GM23248 (cell line): Measurements from ENCODE around the gene HDAC8.
"Not testable (repeated sequence)": the region's sequence is repeated elsewhere in the genome, so short reads cannot be mapped to it uniquely, and the experiment has no call there.

Source experiments
- EZH2 ChIP-seq: fragments of 200-600 bp; sonication (generic); IDR thresholded peaks from 2 replicates; pipeline ENCODE4 v1.6.1; 2018; ENCODE audit warnings: antibody characterized with exemption, mild to moderate bottlenecking; ENCODE audit not compliant: insufficient read depth, poor library complexity, severe bottlenecking
- EZH2phosphoT487 ChIP-seq: fragments of 200-600 bp; sonication (generic); IDR thresholded peaks from 2 replicates; pipeline ENCODE4 v1.6.1; 2018; ENCODE audit warnings: antibody characterized with exemption, moderate library complexity, mild to moderate bottlenecking, low read depth; ENCODE audit not compliant: insufficient read depth

DNA sequence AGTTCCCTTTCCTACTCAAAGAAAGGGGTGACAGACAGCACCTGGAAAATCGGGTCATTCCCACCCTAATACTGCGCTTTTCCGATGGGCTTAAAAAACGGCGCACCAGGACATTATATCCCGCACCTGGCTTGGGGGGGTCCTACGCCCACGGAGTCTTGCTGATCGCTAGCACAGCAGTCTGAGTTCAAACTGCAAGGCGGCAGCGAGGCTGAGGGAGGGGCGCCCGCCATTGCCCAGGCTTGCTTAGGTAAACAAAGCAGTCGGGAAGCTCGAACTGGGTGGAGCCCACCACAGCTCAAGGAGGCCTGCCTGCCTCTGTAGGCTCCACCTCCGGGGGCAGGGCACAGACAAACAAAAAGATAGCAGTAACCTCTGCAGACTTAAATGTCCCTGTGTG lies 131.9 kb downstream of the HDAC8 start:
- not testable (repeated sequence) for TF ChIP-seq EZH2phosphoT487, EZH2
